Measurements from ENCODE around the gene ZNF48. TPM values are rescaled to one million over a fixed set of nuclear protein-coding genes. Genes with fewer than 3 reads are reported as not detected.

Gene ZNF48
- total RNA-seq, 1 donor from 2014 or later = 40.4 TPM

- Mint-ChIP-seq H3K36me3 (ENCODE audit: low read depth, unreplicated experiment) (peaks cover 9% of the 10 kb centered on the region), H3K27ac (ENCODE audit: unreplicated experiment) (peak overlapping the region; percentile 89), H3K27me3 (ENCODE audit: unreplicated experiment) (peaks cover 14% of the 10 kb centered on the region), H3K4me3 (ENCODE audit: unreplicated experiment) (no peak overlapping the region), H3K4me1 (ENCODE audit: unreplicated experiment) (peaks cover 32% of the 10 kb centered on the region), H3K9me3 (ENCODE audit: unreplicated experiment) (no peaks in the 10 kb centered on the region)
- DNase-seq (ENCODE audit: low spot score) = no peak
- TF ChIP-seq CTCF (IDR thresholded peaks at IDR 0.05; ENCODE audit: unreplicated experiment) = no peak
These were observed 22.5 kb upstream of the ZNF48 start for GRCh38 chr16:30372725-30373124.

GRCh38 chr16:30374538-30374937 is 20.7 kb upstream of the ZNF48 start, which contains the start of gene MYL11:
Gene MYL11 (plus strand): TSS chr16:30374802. CDS start chr16:30374858, 56 bp downstream.
- Mint-ChIP-seq H3K4me3 (ENCODE audit: unreplicated experiment) (no peak within 1 kb of the TSS), H3K27me3 (ENCODE audit: unreplicated experiment) (peaks cover 14% of the 10 kb centered on the region), H3K4me1 (ENCODE audit: unreplicated experiment) (peaks cover 21% of the 10 kb centered on the region), H3K36me3 (ENCODE audit: low read depth, unreplicated experiment) (peaks cover 9% of the 10 kb centered on the region), H3K9me3 (ENCODE audit: unreplicated experiment) (no peaks in the 10 kb centered on the region), H3K27ac (ENCODE audit: unreplicated experiment) (peak within 1 kb of the TSS; percentile 42)
- TF ChIP-seq CTCF (IDR thresholded peaks at IDR 0.05; ENCODE audit: unreplicated experiment) = no peak
- no peak for DNase-seq (ENCODE audit: low spot score)

- DNase-seq (ENCODE audit: low spot score) = no peak
- Mint-ChIP-seq H3K9me3 (ENCODE audit: unreplicated experiment) (no peaks in the 10 kb centered on the region), H3K27me3 (ENCODE audit: unreplicated experiment) (peaks cover 13% of the 10 kb centered on the region), H3K36me3 (ENCODE audit: low read depth, unreplicated experiment) (peaks cover 8% of the 10 kb centered on the region), H3K4me1 (ENCODE audit: unreplicated experiment) (peaks cover 21% of the 10 kb centered on the region), H3K27ac (ENCODE audit: unreplicated experiment) (peak overlapping the region; percentile 42), H3K4me3 (ENCODE audit: unreplicated experiment) (no peak overlapping the region)
- TF ChIP-seq CTCF (IDR thresholded peaks at IDR 0.05; ENCODE audit: unreplicated experiment) = no peak
These were observed 19.4 kb upstream of the ZNF48 start for GRCh38 chr16:30375864-30376263.

- TF ChIP-seq CTCF (IDR thresholded peaks at IDR 0.05; ENCODE audit: unreplicated experiment) = no peak
- Mint-ChIP-seq H3K4me3 (ENCODE audit: unreplicated experiment) (no peak overlapping the region), H3K9me3 (ENCODE audit: unreplicated experiment) (no peaks in the 10 kb centered on the region), H3K36me3 (ENCODE audit: low read depth, unreplicated experiment) (peaks cover 7% of the 10 kb centered on the region), H3K4me1 (ENCODE audit: unreplicated experiment) (peaks cover 14% of the 10 kb centered on the region), H3K27ac (ENCODE audit: unreplicated experiment) (no peak overlapping the region), H3K27me3 (ENCODE audit: unreplicated experiment) (peaks cover 10% of the 10 kb centered on the region)
- no peak for DNase-seq (ENCODE audit: low spot score)
These were observed 18.7 kb upstream of the ZNF48 start for GRCh38 chr16:30376461-30376902.

- Mint-ChIP-seq H3K27me3 (ENCODE audit: unreplicated experiment) (peaks cover 6% of the 10 kb centered on the region), H3K4me3 (ENCODE audit: unreplicated experiment) (peak overlapping the region; percentile 89), H3K27ac (ENCODE audit: unreplicated experiment) (peak overlapping the region; percentile 97), H3K4me1 (ENCODE audit: unreplicated experiment) (peaks cover 9% of the 10 kb centered on the region), H3K9me3 (ENCODE audit: unreplicated experiment) (no peaks in the 10 kb centered on the region), H3K36me3 (ENCODE audit: low read depth, unreplicated experiment) (peaks cover 4% of the 10 kb centered on the region)
- no peak for DNase-seq (ENCODE audit: low spot score)
- no peak for TF ChIP-seq CTCF (IDR thresholded peaks at IDR 0.05; ENCODE audit: unreplicated experiment)
These were observed 18.0 kb upstream of the ZNF48 start for GRCh38 chr16:30377050-30377811.
